HG03025 (cell line): Measurements from ENCODE around the gene CADM3.

ENCODE experiments used
- ATAC-seq: cut with Tn5 transposase; IDR thresholded peaks from one replicate; pipeline ENCODE4 v1.9.1; 2021; ENCODE audit warnings: mild to moderate bottlenecking, moderate library complexity; ENCODE audit not compliant: unreplicated experiment, low FRiP score

Gene CADM3

DNA sequence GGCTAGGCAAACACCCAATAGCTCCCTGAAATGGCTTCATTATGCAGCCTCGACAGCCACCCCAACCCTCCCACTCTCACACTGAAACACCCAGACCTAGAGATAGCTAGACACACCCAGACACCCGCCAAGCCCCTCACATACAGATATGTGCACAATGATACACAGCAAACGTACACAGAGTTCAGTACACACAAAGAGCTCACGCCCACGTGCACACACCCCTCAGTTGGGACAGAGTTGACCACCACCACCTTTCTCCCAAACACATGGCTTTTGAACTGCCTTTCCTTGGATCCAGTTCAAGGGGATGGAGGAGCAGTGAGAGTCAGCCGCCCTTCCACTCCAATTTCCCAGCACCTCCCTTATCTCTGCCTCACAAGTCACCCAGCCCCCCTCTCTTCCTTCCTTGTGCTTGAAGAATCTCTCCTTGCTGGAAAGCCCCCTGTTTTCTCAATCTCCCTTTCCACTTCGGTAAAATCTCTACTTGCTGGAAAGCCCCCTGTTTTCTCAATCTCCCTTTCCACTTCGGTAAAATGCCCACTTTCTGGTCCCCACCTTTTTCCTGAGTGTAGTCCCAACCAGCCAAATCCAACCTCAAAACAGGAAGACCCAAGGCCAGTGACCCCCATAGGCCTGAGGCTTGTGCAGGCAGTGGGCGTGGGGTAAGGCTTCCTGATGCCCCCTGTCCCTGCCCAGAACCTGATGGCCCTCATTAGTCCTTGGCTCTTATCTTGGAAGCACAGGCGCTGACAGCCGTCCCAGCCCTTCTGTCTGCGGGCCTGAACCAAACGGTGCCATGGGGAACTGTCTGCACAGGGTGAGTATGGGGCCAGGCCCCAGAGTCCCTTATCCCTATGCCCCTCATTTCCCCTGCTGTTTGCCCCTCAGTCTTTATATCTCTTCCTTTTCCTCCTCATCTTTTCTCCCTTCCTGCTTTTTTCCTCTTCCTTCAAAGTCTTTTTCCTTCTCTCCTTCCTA is 33.0 kb downstream of the CADM3 start, which contains the start of gene ACKR1:
Gene ACKR1, plus strand, starts transcription at position 715 of the 981 bp plus-strand sequence. Its CDS starts 85 bp downstream, at position 800.
- ATAC-seq = no peak

GRCh38 chr1:159205225-159205624 is 33.8 kb downstream of the CADM3 start:
- ATAC-seq = no peak

- ATAC-seq = no peak
These were observed 34.7 kb downstream of the CADM3 start for GRCh38 chr1:159206110-159206509.

- ATAC-seq = no peak
These were observed 35.7 kb downstream of the CADM3 start for GRCh38 chr1:159207080-159207479.

GRCh38 chr1:159207774-159208173 is 36.4 kb downstream of the CADM3 start:
- ATAC-seq = no peak

GRCh38 chr1:159208175-159208825 is 36.9 kb downstream of the CADM3 start:
- no peak for ATAC-seq

DNA sequence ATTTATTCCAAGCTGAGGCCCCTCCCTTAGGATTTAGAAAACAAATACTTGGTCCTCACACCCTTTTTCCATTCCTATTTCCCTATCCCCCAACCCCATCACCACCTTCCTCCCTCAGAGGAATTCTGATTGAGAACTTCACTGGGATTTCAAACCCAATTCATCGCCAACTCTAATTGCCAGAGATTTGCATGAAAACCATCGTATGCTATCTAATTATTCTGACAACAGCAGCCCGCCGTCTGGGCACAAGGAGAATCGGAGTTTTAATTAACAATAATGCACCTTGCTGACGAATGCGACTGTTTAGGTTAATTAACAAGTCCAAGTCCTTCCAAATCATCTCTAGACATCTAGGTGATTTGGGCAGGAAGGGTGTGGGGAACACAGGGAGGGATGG is 37.6 kb downstream of the CADM3 start:
- ATAC-seq = no peak

DNA sequence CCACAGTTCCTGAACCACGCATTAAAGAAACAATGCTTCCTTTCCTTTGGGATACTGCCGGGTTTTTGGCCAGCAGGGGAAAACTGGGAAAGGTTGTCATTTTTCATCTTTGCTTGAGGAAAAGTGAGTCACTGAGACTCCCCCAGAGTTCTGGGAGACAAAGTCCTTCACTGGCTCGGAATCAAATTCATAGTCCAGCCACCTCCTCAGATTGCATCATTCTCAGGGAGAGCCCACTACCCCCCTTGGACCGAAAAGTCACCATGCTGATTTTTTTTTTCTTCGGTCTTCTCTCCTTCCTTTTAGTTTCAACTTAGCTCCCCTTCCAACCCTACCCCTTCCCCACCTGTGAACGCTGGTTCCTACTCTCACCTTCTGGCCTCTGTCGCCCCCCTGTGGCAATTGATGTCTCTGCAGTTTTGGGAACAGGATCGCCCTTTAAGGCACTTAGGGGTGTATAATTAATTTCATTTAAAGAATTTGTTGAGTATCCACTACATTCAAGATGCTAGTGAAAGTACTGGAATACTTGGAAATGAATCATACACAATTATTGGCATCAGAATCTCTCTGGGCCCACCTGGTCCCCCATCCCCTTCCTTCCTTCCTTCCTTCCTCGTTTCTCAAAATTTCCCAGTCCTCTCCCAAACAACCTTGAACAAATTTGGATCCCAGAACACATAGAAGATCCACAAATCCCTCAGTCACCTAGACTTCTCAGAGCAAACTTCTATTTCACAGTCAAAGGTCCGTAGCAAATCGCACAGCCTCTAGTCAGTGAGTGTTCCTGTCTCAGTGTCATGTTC is 40.1 kb downstream of the CADM3 start:
- ATAC-seq = no peak

GRCh38 chr1:159212596-159212995 is 41.2 kb downstream of the CADM3 start:
- ATAC-seq = no peak

GRCh38 chr1:159214149-159214760 is 42.8 kb downstream of the CADM3 start:
- no peak for ATAC-seq

DNA sequence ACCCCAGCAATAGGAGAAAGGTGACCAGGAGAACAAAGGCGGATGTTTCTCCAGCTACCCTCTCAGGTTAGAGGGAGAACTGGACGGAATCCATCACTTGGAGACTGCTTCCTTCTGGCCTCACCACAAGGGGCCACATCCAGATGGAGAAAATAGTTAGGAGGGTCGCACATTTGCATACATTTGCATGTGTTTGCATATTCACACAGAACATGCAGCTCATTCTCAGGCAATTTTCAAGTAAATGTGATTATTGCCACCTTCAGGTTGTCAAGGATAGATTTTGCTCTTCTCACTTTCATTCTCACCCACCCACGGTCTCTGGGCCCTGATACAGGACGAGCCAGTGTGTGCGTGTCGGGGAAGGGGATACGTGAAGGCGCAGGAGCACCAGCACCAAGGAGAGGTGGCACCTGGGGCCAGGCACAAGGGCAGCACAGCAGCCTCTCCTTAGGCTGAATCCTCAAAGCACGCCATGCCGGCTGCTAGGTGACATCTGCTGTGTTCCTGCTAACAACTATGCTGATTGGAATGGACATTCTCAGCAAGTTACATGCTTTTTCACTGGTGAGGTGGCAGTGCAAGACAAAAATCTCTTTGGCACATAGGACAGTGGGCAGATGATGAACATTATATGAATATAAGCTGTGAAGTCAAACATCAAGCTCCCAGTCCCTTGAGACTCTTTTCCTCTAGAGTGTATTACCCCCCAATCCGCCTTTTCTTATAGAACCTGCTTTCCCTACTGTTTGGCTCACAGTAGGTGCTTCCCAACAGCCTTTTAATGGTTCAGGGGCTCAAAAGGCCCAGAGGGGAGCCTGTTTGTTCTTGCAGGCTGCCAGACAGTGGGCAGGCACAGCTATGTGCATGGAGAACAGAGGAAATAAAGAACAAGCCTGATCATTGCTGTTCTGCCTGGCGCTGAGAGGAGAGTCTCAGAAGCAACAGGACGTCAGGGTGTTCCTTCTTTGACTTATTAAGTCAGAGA is 47.5 kb downstream of the CADM3 start:
- no peak for ATAC-seq

- ATAC-seq = no peak
These were observed 50.9 kb downstream of the CADM3 start for GRCh38 chr1:159222075-159222865.

- no peak for ATAC-seq
These were observed 51.6 kb downstream of the CADM3 start for GRCh38 chr1:159223004-159223403.

- ATAC-seq = no peak
These were observed 57.1 kb downstream of the CADM3 start for GRCh38 chr1:159228554-159228953.

DNA sequence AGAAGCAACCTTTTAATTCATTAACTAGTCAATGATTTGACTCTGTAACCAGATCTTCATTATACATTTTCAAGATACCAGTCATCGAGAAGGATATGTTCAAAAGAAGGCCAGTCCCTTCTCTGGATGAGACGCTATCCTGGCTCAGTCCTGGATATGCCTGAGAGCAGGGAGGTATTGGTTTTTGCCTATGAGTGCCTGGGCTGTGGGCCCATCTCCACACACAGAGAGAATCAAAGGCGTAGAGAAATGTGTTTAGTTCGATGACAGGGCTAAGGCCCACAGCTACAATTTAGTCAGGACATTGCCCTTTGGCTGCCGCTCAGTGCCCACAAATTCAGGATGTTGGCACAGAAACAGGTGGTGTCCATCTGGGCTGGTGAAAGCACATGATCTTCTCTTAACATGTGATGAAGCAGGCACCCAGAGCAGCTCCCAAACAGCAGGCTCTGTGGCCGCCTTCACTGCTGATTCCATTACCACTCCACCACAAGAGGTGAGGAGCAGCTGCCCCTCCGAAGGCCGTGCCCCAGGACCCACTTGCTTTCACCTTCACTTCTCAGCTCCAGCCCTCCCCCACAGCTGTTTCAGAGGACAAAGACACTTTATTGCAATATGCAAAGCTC is 58.0 kb downstream of the CADM3 start:
- no peak for ATAC-seq

- no peak for ATAC-seq
These were observed 58.5 kb downstream of the CADM3 start for GRCh38 chr1:159229896-159230295.

- ATAC-seq = peak; percentile 93
These were observed 68.3 kb downstream of the CADM3 start for GRCh38 chr1:159239551-159240220.
